K562 (cell line): Measurements from ENCODE around the gene IQCC. TPM values are rescaled to one million over a fixed set of nuclear protein-coding genes. Genes with fewer than 3 reads are reported as not detected.
A peak's percentile ranks its signal among the peaks of the same experiment; 100 is the strongest.

Source experiments
- ADNP ChIP-seq: fragments of 200-800 bp; sonication (Bioruptor generic); IDR thresholded peaks from 2 replicates; pipeline ENCODE4 v1.6.1; 2016; ENCODE audit warnings: missing genetic modification characterization, missing compliant biosample characterization
- BCOR ChIP-seq: fragments of 450-650 bp; IDR thresholded peaks from 2 replicates; pipeline ENCODE4 v1.6.1; 2016
- BRD4 ChIP-seq: fragments of 200-600 bp; sonication (generic); IDR thresholded peaks from 2 replicates; pipeline ENCODE4 v1.6.1; 2017; ENCODE audit warnings: inconsistent platforms
- CREB1 ChIP-seq, 2 experiments: sonication (generic) in 1 of 2; formaldehyde crosslinking in 1 of 2; IDR thresholded peaks; 2 replicates each; pipeline versions ENCODE4 v1.6.1 to v1.8.0; 2012 to 2022; ENCODE audit warnings: inconsistent platforms in 1 of 2, mild to moderate bottlenecking in 1 of 2, missing genetic modification reagents in 1 of 2, moderate library complexity in 1 of 2
- FOXA3 ChIP-seq, 2 experiments: fragments of 450-650 bp in 1 of 2; sonication (generic) in 1 of 2; formaldehyde crosslinking; IDR thresholded peaks in 1 of 2; conservative IDR thresholded peaks in 1 of 2; 2 replicates each; pipeline versions ENCODE4 v1.4.0 to v1.8.0; 2020 to 2022; ENCODE audit warnings: mild to moderate bottlenecking in 2 of 2, missing genetic modification reagents in 1 of 2
- HNRNPUL1 ChIP-seq: fragments of 200-400 bp; formaldehyde crosslinking; IDR thresholded peaks from 2 replicates; pipeline ENCODE4 v1.6.1; 2017; ENCODE audit warnings: low read length
- HSF4 ChIP-seq: fragments of 250-450 bp; sonication (Bioruptor Pico); IDR thresholded peaks from 2 replicates; pipeline ENCODE4 v2.1.2; 2022; ENCODE audit warnings: mild to moderate bottlenecking, moderate library complexity, borderline replicate concordance
- ID3 ChIP-seq, 2 experiments: fragments of 250-450 bp in 1 of 2; fragments of 450-650 bp in 1 of 2; sonication (Bioruptor Pico) in 1 of 2; IDR thresholded peaks; 2 replicates each; pipeline versions ENCODE4 v1.6.1 to v1.8.0; 2016 to 2021; ENCODE audit warnings: mild to moderate bottlenecking in 2 of 2, moderate library complexity in 2 of 2, missing compliant biosample characterization in 1 of 2, missing genetic modification characterization in 1 of 2
- KDM1A ChIP-seq, 2 experiments: fragments of 450-650 bp; IDR thresholded peaks; 2 replicates each; pipeline ENCODE4 v1.6.1; 2016; ENCODE audit warnings: mild to moderate bottlenecking in 2 of 2
- KLF1 ChIP-seq: fragments of 450-650 bp; IDR thresholded peaks from 2 replicates; pipeline ENCODE4 v1.6.1; 2016; ENCODE audit warnings: missing genetic modification characterization, missing compliant biosample characterization
- LARP7 ChIP-seq: fragments of 450-650 bp; IDR thresholded peaks from 2 replicates; pipeline ENCODE4 v1.6.1; 2016
- LEF1 ChIP-seq: fragments of 450-650 bp; IDR thresholded peaks from 2 replicates; pipeline ENCODE4 v1.6.1; 2016; ENCODE audit warnings: mild to moderate bottlenecking
- SMAD1 ChIP-seq: fragments of 150-350 bp; IDR thresholded peaks from 2 replicates; pipeline ENCODE4 v1.6.1; 2014; ENCODE audit warnings: low read length, low read depth; ENCODE audit not compliant: partially characterized antibody
- TAF7 ChIP-seq: fragments of 450-650 bp; IDR thresholded peaks from 2 replicates; pipeline ENCODE4 v1.6.1; 2016; ENCODE audit warnings: missing genetic modification characterization, missing compliant biosample characterization
- YY1 ChIP-seq, 3 experiments: IDR thresholded peaks; 2 replicates each; pipeline ENCODE4 v1.6.1; 2011; ENCODE audit warnings: low read length in 2 of 3, mild to moderate bottlenecking in 2 of 3, moderate library complexity in 2 of 3, borderline replicate concordance in 1 of 3, control low read depth in 1 of 3, low read depth in 1 of 3; ENCODE audit not compliant: insufficient read depth in 3 of 3, insufficient replicate concordance in 2 of 3, control insufficient read depth in 1 of 3, insufficient read length in 1 of 3; ENCODE audit errors: extremely low read depth in 1 of 3
- ZBED1 ChIP-seq: IDR thresholded peaks from 2 replicates; pipeline ENCODE4 v1.6.1; 2014
- ZBTB33 ChIP-seq: sonication (generic); formaldehyde crosslinking; IDR thresholded peaks from 2 replicates; pipeline ENCODE4 v1.8.1; 2023; ENCODE audit warnings: mild to moderate bottlenecking, missing genetic modification reagents
- ZNF140 ChIP-seq: fragments of 250-450 bp; sonication (Bioruptor Pico); IDR thresholded peaks from 2 replicates; pipeline ENCODE4 v1.8.0; 2021; ENCODE audit warnings: moderate library complexity, mild to moderate bottlenecking, inconsistent platforms
- ZNF639 ChIP-seq, 2 experiments: fragments of 200-800 bp in 1 of 2; sonication (Bioruptor generic) in 1 of 2; sonication (generic) in 1 of 2; formaldehyde crosslinking in 1 of 2; IDR thresholded peaks in 1 of 2; conservative IDR thresholded peaks in 1 of 2; 2 replicates each; pipeline versions ENCODE4 v1.5.0 to v1.6.1; 2016 to 2020; ENCODE audit warnings: missing compliant biosample characterization in 1 of 2, missing genetic modification characterization in 1 of 2, missing genetic modification reagents in 1 of 2
- polyA plus RNA-seq, 8 experiments: library from polyadenylated mRNA; depleted of rRNA in 4 of 8; stranded (reverse) in 5 of 8; unstranded in 3 of 8; fragments of >200 nt; fragmentation: Nextera tagmentation in 2 of 8; fragmentation: Illumina TruSeq in 1 of 8; extraction: Ambion mirVana in 2 of 8; extraction: Trizol in 1 of 8; gene quantifications; 2 replicates each; pipeline versions ENCODE4 v1.2.1 to v1.2.3, GENCODE V29; 2011 to 2014; ENCODE audit warnings: inconsistent platforms in 1 of 8, missing spikeins in 1 of 8
- total RNA-seq, 7 experiments: library from RNA; depleted of rRNA in 6 of 7; stranded (reverse); fragments of >200 nt in 6 of 7; fragmentation: Illumina TruSeq in 2 of 7; extraction: Trizol in 2 of 7; gene quantifications; 2 replicates each; pipeline versions ENCODE4 v1.2.1 to v1.2.3, GENCODE V29; 2011 to 2021; ENCODE audit warnings: low replicate concordance in 1 of 7
- TF ChIP-seq, protein P1 (sequence below): sonication (generic); formaldehyde crosslinking; IDR thresholded peaks from 2 replicates; pipeline ENCODE4 v1.8.1; 2023; ENCODE audit warnings: mild to moderate bottlenecking, missing genetic modification reagents

The IQCC gene
- total and polyA plus RNA-seq, 9 of the 15 experiments (the other 6 are each of a cell fraction or from before 2014, with no cell fraction given) = 8.1 to 16.5 (median 10.7) TPM

GRCh38 chr1:32221980-32222755, 16.7 kb downstream of the IQCC start, which contains the start of the genes EIF3I and TMEM234 (continued):
- TF ChIP-seq LEF1 (no peak), HNRNPUL1 (no peak), BCOR (no peak), ZBTB33 (CRISPR knock-in tag) (no peak), LARP7 (no peak), FOXA3 (CRISPR knock-in tag; conservative IDR thresholded peaks at IDR 0.05 in 1 of 2, IDR thresholded peaks at IDR 0.05 in 1 of 2) (no peak), BRD4 (peak; percentile 42; the same call in 1 of the 2 replicates), SMAD1 (peak; percentile 68), KDM1A (IDR thresholded peaks at IDR 0.05) (no peak), ADNP (tag) (no peak), KLF1 (tag) (peak; percentile 79; the same call in 1 of the 2 replicates), ID3 (CRISPR knock-in tag; IDR thresholded peaks at IDR 0.05) (no peak), ID3 (tag; IDR thresholded peaks at IDR 0.05) (no peak; the same call in 1 of the 2 replicates), ZNF140 (no peak), ZBED1 (0 out of 2 replicates have a peak, but pooled peaks have one; percentile 28), CREB1 (IDR thresholded peaks at IDR 0.05) (peak; percentile 85; the same call in 1 of the 2 replicates), CREB1 (CRISPR knock-in tag; IDR thresholded peaks at IDR 0.05) (peak; percentile 88), TAF7 (peak; percentile 74), YY1 (IDR thresholded peaks at IDR 0.05; ENCODE audit: borderline replicate concordance in 1 of 3, control insufficient read depth in 1 of 3, extremely low read depth in 1 of 3, insufficient read depth in 3 of 3, insufficient read length in 1 of 3, insufficient replicate concordance in 2 of 3, low read depth in 1 of 3, low read length in 2 of 3) (peak in 2 of 3 experiments; percentile 11 to 65), HSF4 (CRISPR knock-in tag) (no peak), ZNF639 (CRISPR knock-in tag; conservative IDR thresholded peaks at IDR 0.05 in 1 of 2, IDR thresholded peaks at IDR 0.05 in 1 of 2) (peak in 1 of 2 experiments; percentile 74; a peak in 2 of 4 replicates)
- TF ChIP-seq, protein P1, sequence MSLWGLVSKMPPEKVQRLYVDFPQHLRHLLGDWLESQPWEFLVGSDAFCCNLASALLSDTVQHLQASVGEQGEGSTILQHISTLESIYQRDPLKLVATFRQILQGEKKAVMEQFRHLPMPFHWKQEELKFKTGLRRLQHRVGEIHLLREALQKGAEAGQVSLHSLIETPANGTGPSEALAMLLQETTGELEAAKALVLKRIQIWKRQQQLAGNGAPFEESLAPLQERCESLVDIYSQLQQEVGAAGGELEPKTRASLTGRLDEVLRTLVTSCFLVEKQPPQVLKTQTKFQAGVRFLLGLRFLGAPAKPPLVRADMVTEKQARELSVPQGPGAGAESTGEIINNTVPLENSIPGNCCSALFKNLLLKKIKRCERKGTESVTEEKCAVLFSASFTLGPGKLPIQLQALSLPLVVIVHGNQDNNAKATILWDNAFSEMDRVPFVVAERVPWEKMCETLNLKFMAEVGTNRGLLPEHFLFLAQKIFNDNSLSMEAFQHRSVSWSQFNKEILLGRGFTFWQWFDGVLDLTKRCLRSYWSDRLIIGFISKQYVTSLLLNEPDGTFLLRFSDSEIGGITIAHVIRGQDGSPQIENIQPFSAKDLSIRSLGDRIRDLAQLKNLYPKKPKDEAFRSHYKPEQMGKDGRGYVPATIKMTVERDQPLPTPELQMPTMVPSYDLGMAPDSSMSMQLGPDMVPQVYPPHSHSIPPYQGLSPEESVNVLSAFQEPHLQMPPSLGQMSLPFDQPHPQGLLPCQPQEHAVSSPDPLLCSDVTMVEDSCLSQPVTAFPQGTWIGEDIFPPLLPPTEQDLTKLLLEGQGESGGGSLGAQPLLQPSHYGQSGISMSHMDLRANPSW = no peak
